HEK293 (cell line): ENCODE data around the gene WWOX.

ENCODE experiments used
- ZBTB17 ChIP-seq: fragments of 450-650 bp; formaldehyde crosslinking; IDR thresholded peaks from 2 replicates; pipeline ENCODE4 v1.5.1; 2016; ENCODE audit warnings: missing biosample characterization, missing genetic modification characterization
- ZNF549 ChIP-seq: fragments of 450-650 bp; IDR thresholded peaks from 2 replicates; pipeline ENCODE4 v1.5.1; 2018; ENCODE audit warnings: missing biosample characterization, missing genetic modification characterization, mild to moderate bottlenecking, inconsistent platforms, moderate library complexity
- TF ChIP-seq, protein P1 (sequence below): fragments of 450-650 bp; formaldehyde crosslinking; IDR thresholded peaks from 2 replicates; pipeline ENCODE4 v1.5.1; 2017; ENCODE audit warnings: missing biosample characterization, missing genetic modification characterization
- TF ChIP-seq, protein P2 (sequence below): fragments of 450-650 bp; formaldehyde crosslinking; IDR thresholded peaks from 2 replicates; pipeline ENCODE4 v1.5.1; 2016; ENCODE audit warnings: missing biosample characterization, missing genetic modification characterization

DNA sequence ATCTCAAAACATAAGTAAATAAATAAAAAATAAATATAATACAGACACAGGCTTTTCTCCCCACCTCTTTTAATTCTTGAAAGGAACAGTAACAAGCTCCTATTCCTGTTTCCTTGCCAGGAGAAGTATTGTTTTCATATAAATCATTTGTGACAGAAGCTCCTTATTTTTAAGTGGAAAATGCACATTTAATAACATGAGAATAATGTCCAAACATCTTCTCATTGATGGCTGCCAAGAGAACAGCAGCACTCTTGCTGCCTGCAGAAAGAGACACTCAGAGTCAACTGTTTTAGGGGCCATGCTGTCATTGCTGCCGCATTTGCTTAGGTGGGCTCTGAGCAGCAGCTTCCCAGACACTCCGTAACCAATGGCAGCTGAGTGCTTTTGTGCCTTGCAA, 580.1 kb downstream of the WWOX start:
- no peak for TF ChIP-seq ZNF549
- TF ChIP-seq, protein P1, sequence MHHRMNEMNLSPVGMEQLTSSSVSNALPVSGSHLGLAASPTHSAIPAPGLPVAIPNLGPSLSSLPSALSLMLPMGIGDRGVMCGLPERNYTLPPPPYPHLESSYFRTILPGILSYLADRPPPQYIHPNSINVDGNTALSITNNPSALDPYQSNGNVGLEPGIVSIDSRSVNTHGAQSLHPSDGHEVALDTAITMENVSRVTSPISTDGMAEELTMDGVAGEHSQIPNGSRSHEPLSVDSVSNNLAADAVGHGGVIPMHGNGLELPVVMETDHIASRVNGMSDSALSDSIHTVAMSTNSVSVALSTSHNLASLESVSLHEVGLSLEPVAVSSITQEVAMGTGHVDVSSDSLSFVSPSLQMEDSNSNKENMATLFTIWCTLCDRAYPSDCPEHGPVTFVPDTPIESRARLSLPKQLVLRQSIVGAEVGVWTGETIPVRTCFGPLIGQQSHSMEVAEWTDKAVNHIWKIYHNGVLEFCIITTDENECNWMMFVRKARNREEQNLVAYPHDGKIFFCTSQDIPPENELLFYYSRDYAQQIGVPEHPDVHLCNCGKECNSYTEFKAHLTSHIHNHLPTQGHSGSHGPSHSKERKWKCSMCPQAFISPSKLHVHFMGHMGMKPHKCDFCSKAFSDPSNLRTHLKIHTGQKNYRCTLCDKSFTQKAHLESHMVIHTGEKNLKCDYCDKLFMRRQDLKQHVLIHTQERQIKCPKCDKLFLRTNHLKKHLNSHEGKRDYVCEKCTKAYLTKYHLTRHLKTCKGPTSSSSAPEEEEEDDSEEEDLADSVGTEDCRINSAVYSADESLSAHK: no peak
- TF ChIP-seq, protein P2, sequence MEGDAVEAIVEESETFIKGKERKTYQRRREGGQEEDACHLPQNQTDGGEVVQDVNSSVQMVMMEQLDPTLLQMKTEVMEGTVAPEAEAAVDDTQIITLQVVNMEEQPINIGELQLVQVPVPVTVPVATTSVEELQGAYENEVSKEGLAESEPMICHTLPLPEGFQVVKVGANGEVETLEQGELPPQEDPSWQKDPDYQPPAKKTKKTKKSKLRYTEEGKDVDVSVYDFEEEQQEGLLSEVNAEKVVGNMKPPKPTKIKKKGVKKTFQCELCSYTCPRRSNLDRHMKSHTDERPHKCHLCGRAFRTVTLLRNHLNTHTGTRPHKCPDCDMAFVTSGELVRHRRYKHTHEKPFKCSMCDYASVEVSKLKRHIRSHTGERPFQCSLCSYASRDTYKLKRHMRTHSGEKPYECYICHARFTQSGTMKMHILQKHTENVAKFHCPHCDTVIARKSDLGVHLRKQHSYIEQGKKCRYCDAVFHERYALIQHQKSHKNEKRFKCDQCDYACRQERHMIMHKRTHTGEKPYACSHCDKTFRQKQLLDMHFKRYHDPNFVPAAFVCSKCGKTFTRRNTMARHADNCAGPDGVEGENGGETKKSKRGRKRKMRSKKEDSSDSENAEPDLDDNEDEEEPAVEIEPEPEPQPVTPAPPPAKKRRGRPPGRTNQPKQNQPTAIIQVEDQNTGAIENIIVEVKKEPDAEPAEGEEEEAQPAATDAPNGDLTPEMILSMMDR (tag by site-specific recombination): no peak
- TF ChIP-seq ZBTB17 (tag by site-specific recombination): no peak
